ENCODE results near the gene TPK1.

TPK1 gene

GRCh38 chr7:144481833-144482232 is 354.0 kb downstream of the TPK1 start:
- H3K4me3 ChIP-seq (ENCODE audit: low read length), result no peak overlapping the region
- no peak for TF ChIP-seq CTCF (conservative IDR thresholded peaks at IDR 0.05; ENCODE audit: low read depth, low read length)
- DNase-seq (ENCODE audit: low read depth), result no peak

- DNase-seq (ENCODE audit: low read depth), result no peak
- no peak for TF ChIP-seq CTCF (conservative IDR thresholded peaks at IDR 0.05; ENCODE audit: low read depth, low read length)
- H3K4me3 ChIP-seq (ENCODE audit: low read length), result no peak overlapping the region
These were observed 358.5 kb downstream of the TPK1 start for GRCh38 chr7:144477348-144477747.

- TF ChIP-seq CTCF (conservative IDR thresholded peaks at IDR 0.05; ENCODE audit: low read depth, low read length), result no peak
- no peak for DNase-seq (ENCODE audit: low read depth)
These were observed 360.8 kb downstream of the TPK1 start for GRCh38 chr7:144474800-144475615.

GRCh38 chr7:144474363-144474762 is 361.5 kb downstream of the TPK1 start:
- no peak for DNase-seq (ENCODE audit: low read depth)
- TF ChIP-seq CTCF (conservative IDR thresholded peaks at IDR 0.05; ENCODE audit: low read depth, low read length), result no peak
- no peak overlapping the region for H3K4me3 ChIP-seq (ENCODE audit: low read length)

More at GRCh38 chr7:144474800-144475615, 360.8 kb downstream of the TPK1 start:
- H3K4me3 ChIP-seq (ENCODE audit: low read length), result no peak overlapping the region

GRCh38 chr7:144473908-144474307 is 361.9 kb downstream of the TPK1 start:
- no peak for TF ChIP-seq CTCF (conservative IDR thresholded peaks at IDR 0.05; ENCODE audit: low read depth, low read length)
- no peak for DNase-seq (ENCODE audit: low read depth)
- H3K4me3 ChIP-seq (ENCODE audit: low read length), result no peak overlapping the region

- no peak overlapping the region for H3K4me3 ChIP-seq (ENCODE audit: low read length)
- TF ChIP-seq CTCF (conservative IDR thresholded peaks at IDR 0.05; ENCODE audit: low read depth, low read length), result no peak
- DNase-seq (ENCODE audit: low read depth), result no peak
These were observed 365.8 kb downstream of the TPK1 start for GRCh38 chr7:144470078-144470477.

All from retinal pigment epithelial cell (primary cell).